ENCODE measurements around the gene MS4A6A. TPM values are rescaled to one million over a fixed set of nuclear protein-coding genes. Genes with fewer than 3 reads are reported as not detected.

The MS4A6A gene, protein sequence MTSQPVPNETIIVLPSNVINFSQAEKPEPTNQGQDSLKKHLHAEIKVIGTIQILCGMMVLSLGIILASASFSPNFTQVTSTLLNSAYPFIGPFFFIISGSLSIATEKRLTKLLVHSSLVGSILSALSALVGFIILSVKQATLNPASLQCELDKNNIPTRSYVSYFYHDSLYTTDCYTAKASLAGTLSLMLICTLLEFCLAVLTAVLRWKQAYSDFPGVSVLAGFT
- not detected for total RNA-seq

DNA sequence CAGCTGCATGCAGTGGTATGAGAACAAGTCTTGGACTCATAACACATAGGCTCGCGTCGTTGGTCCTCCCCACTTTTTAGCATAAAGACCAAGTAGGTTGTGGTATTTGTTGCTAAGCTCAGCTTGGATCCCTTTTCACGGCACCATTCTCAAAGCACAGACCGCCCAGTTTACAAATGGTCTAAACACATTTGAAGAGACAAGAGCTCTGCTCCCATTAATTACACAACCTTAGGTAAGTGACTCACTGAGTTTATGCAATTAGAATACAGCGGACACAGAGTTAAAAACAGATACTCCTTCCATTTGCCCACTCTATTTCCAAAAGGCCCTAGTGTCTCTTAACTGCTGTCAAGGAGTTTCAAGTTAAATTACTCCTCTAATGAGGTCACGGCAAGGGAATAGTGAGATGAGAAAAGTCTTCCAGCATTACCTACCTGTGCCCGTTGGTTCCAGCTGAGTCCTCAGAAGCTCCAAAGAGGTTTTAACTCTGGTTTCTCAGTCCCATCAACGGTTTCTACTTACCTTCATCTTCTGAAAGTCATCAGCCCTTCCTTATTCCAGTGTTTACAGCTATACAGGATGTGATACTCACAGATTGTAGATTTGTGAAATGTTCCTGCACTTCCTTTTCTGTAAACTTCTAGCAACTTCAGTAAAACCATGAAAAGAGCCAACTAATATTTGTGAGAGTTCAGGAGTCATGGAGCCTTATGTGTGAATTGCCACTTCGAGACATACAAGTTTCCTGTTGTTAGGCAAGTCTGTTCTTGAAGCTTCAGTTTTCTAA lies at the start of gene MS4A6A:
Gene MS4A6A (minus strand): TSS at position 543 of the 790 bp plus-strand sequence. CDS start 1,356 bp downstream, outside the sequence.
- Mint-ChIP-seq H3K27ac (no peak within 1 kb of the TSS), H3K9me3 (peaks cover 2% of the 10 kb centered on the region), H3K4me1 (ENCODE audit: low read depth) (peaks cover 3% of the 10 kb centered on the region), H3K36me3 (no peaks in the 10 kb centered on the region), H3K4me3 (no peak within 1 kb of the TSS), H3K27me3 (peaks cover 17% of the 10 kb centered on the region)
- no peak for DNase-seq
- POLR2A ChIA-PET: no interaction called here
- intact Hi-C loops (cut with micrococcal nuclease): no loop called here
- CTCF ChIA-PET: interaction anchor here (1.0 to 1.2 kb wide), 3 partner anchors 12 to 17 kb away, joined by 3 to 5 read pairs (median 3); no protein-coding TSS in a partner anchor

DNA sequence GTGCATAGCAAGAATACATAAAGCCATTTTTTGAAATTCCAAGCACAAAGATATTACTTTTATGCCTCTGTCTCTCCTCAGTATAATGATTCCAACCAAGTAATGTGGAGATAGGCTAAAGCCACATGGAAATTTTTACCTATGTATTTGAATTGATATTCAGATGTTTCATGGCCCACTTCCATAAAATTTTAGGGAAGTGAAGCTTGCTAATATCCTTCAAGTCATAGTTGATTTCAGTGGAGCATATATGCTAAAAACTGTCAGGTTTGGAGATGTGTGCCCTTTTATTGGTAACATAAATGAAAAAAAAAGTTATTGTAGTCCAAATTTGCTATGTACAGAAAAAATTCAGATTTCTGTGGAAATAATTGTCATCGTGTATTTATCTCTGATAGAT lies 47.8 kb upstream of the MS4A6A start:
- intact Hi-C loops (cut with micrococcal nuclease): no loop called here
- H3K36me3 Mint-ChIP-seq: no peaks in the 10 kb centered on the region
- H3K27me3 Mint-ChIP-seq: peaks cover 3% of the 10 kb centered on the region
- DNase-seq: no peak
- POLR2A ChIA-PET: no interaction called here
- H3K4me3 Mint-ChIP-seq: no peak overlapping the region
- H3K9me3 Mint-ChIP-seq: no peaks in the 10 kb centered on the region
- CTCF ChIA-PET: interaction anchor here (0.7 kb wide), 1 partner anchor 636 kb away, joined by 4 read pairs; no protein-coding TSS in a partner anchor
- H3K4me1 Mint-ChIP-seq (ENCODE audit: low read depth): no peaks in the 10 kb centered on the region
- H3K27ac Mint-ChIP-seq: no peak overlapping the region

DNA sequence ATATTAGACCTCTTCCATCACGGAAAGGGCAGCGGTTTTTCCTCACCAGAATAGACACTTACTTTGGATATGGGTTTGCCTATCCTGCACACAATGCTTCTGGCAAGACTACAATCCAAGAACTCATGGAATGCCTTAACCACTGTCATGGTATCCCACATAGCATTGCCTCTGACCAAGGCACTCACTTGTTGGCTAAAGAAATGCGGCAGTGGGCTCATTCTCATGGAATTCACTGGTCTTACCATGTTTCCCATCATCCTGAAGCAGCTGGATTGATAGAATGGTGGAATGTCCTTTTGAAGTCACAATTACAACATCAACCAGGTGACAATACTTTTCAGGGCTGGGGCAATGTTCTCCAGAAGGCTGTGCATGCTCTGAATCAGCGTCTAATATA lies 39.3 kb upstream of the MS4A6A start:
- H3K4me3 Mint-ChIP-seq: no peak overlapping the region
- no peaks in the 10 kb centered on the region for H3K36me3 Mint-ChIP-seq
- H3K4me1 Mint-ChIP-seq (ENCODE audit: low read depth): no peaks in the 10 kb centered on the region
- DNase-seq: no peak
- H3K9me3 Mint-ChIP-seq: no peaks in the 10 kb centered on the region
- H3K27ac Mint-ChIP-seq: no peak overlapping the region
- peaks cover 11% of the 10 kb centered on the region for H3K27me3 Mint-ChIP-seq
- ChIA-PET CTCF (no interaction called here), POLR2A (no interaction called here)
- intact Hi-C loops (cut with micrococcal nuclease): no loop called here

DNA sequence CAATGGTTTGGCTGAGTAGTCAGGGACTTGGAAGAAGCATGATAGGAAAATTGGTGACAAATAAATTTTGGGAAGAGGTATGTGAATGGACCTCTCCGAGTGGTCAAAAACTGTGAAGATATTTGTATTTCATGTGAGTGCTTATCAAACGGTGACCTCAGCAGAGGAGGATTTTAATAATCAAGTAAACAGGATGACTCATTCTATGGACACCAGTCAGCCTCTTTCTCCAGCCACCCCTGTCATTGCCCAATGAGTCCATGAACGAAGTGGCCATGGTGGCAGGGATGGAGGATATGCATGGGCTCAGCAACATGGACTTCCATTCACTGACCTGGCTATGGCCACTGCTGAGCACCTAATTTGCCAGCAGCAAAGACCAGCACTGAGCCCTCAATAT lies 38.8 kb upstream of the MS4A6A start:
- Mint-ChIP-seq H3K27ac (no peak overlapping the region), H3K9me3 (no peaks in the 10 kb centered on the region), H3K4me1 (ENCODE audit: low read depth) (no peaks in the 10 kb centered on the region), H3K27me3 (peaks cover 12% of the 10 kb centered on the region), H3K4me3 (no peak overlapping the region), H3K36me3 (no peaks in the 10 kb centered on the region)
- intact Hi-C loops (cut with micrococcal nuclease): no loop called here
- POLR2A ChIA-PET: no interaction called here
- no peak for DNase-seq
- CTCF ChIA-PET: no interaction called here

DNA sequence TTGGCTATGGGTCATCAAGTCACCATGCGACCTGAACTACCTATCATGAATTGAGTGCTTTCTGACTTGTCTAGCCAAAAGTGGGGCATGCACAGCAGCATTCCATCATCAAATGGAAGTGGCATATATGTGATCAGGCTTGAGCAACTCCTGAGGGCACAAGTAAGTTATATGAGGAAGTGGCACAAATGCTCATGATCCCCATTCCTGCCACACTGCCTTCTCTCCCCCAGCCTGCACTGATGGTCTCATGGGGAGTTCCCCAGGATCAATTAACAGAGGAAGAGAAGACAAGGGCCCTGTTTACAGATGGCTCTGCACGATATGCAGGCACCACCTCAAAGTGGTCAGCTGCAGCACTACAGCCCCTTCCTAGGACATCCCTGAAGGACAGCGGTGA lies 38.3 kb upstream of the MS4A6A start:
- no peak overlapping the region for H3K27ac Mint-ChIP-seq
- no peak overlapping the region for H3K4me3 Mint-ChIP-seq
- peaks cover 15% of the 10 kb centered on the region for H3K27me3 Mint-ChIP-seq
- ChIA-PET POLR2A (no interaction called here), CTCF (no interaction called here)
- no peaks in the 10 kb centered on the region for H3K9me3 Mint-ChIP-seq
- H3K36me3 Mint-ChIP-seq: no peaks in the 10 kb centered on the region
- intact Hi-C loops (cut with micrococcal nuclease): no loop called here
- no peaks in the 10 kb centered on the region for H3K4me1 Mint-ChIP-seq (ENCODE audit: low read depth)
- no peak for DNase-seq

DNA sequence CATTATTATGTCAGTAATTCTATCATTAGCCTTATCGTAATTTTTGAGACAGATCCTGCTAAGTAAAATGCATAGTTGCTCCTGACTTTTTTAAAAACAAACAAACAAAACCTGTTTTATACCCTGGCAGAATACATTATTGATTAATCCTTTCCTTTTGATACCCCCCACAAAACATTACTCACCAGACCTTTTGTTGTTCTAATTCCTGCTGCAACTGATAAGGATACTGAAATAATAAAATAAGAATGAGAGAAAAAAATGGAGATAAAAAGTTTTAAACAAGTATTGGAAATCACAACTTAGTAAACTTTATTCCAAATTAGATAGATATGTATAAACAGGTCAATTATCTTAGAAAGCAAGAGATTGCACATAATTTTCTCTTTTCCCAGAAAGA lies 31.5 kb upstream of the MS4A6A start:
- Mint-ChIP-seq H3K9me3 (no peaks in the 10 kb centered on the region), H3K4me3 (no peak overlapping the region), H3K27me3 (peaks cover 18% of the 10 kb centered on the region), H3K4me1 (ENCODE audit: low read depth) (no peaks in the 10 kb centered on the region), H3K36me3 (no peaks in the 10 kb centered on the region), H3K27ac (no peak overlapping the region)
- DNase-seq: no peak
- CTCF ChIA-PET: no interaction called here
- POLR2A ChIA-PET: interaction anchor here (0.6 kb wide), 1 partner anchor 564 kb away, joined by 3 read pairs; no protein-coding TSS in a partner anchor
- intact Hi-C loops (cut with micrococcal nuclease): no loop called here

DNA sequence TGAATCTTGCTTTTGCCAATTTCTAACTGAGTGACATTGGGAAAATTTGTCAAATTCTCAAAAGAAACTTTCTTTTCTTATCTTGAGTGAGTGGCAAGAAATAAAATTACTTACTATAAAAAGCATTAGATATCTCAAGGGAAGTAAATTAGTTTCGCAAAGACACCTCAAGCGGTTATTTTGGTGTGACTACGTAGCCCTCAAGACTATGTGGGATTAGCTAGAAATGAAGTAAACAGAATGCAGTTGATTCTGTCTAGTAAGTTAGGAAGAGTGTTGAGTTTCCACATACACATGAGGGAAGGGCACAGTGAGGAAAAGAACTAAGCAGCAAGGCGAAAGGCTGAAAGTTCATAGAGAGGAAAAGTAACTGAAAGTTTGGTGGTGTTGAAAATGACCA lies 28.3 kb upstream of the MS4A6A start:
- Mint-ChIP-seq H3K36me3 (no peaks in the 10 kb centered on the region), H3K4me3 (no peak overlapping the region), H3K27ac (no peak overlapping the region), H3K9me3 (no peaks in the 10 kb centered on the region), H3K4me1 (ENCODE audit: low read depth) (peaks cover 7% of the 10 kb centered on the region), H3K27me3 (peaks cover 30% of the 10 kb centered on the region)
- no peak for DNase-seq
- intact Hi-C loops (cut with micrococcal nuclease): no loop called here
- CTCF ChIA-PET: interaction anchor here (1.4 kb wide), 1 partner anchor 152 kb away, joined by 4 read pairs; no protein-coding TSS in a partner anchor
- POLR2A ChIA-PET: no interaction called here

DNA sequence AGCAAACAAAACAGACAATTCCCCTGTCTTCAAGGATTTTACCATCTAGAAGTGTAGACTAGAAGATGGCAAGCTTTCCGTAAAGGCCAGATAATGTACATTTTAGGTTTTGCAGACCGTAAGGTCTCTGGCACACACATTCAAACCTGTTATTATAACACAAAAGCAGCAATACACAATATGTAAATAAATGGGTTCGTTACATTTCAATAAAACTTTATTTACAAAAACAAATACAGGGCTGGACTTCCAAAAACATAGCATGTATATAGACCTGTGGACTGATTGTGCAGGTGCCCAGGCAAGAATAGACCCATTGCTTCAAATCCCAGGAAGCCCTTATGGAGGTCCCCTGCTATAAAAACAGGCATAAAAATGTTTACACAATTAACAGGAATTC lies 27.1 kb upstream of the MS4A6A start:
- DNase-seq: no peak
- intact Hi-C loops (cut with micrococcal nuclease): no loop called here
- ChIA-PET CTCF (interaction anchor here (1.4 kb wide), 1 partner anchor 153 kb away, joined by 4 read pairs; no protein-coding TSS in a partner anchor), POLR2A (no interaction called here)
- Mint-ChIP-seq H3K4me3 (no peak overlapping the region), H3K4me1 (ENCODE audit: low read depth) (peaks cover 9% of the 10 kb centered on the region), H3K36me3 (no peaks in the 10 kb centered on the region), H3K27me3 (peaks cover 30% of the 10 kb centered on the region), H3K9me3 (no peaks in the 10 kb centered on the region), H3K27ac (no peak overlapping the region)

DNA sequence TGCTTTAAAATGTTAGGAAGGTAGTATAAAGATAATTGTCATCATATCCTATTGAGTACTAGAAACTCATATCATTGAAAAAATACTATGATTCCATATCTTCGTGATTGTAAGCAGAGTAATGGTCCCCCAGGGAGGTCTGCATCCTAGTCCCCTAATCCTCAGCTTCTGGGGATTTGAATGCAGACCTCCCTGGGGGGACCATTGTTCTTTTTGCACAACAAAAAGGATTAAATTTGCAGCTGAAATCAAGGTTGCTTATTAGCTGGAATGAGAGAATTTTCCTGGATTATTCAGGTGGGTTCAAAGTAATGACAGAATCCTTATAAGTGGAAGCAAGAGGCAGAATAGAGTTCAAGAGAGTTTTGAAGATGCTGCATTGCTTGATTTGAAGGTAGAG lies 26.1 kb upstream of the MS4A6A start:
- Mint-ChIP-seq H3K4me3 (no peak overlapping the region), H3K27ac (no peak overlapping the region), H3K36me3 (no peaks in the 10 kb centered on the region), H3K4me1 (ENCODE audit: low read depth) (peaks cover 12% of the 10 kb centered on the region), H3K9me3 (no peaks in the 10 kb centered on the region), H3K27me3 (peaks cover 27% of the 10 kb centered on the region)
- DNase-seq: no peak
- ChIA-PET CTCF (no interaction called here), POLR2A (no interaction called here)
- intact Hi-C loops (cut with micrococcal nuclease): no loop called here

DNA sequence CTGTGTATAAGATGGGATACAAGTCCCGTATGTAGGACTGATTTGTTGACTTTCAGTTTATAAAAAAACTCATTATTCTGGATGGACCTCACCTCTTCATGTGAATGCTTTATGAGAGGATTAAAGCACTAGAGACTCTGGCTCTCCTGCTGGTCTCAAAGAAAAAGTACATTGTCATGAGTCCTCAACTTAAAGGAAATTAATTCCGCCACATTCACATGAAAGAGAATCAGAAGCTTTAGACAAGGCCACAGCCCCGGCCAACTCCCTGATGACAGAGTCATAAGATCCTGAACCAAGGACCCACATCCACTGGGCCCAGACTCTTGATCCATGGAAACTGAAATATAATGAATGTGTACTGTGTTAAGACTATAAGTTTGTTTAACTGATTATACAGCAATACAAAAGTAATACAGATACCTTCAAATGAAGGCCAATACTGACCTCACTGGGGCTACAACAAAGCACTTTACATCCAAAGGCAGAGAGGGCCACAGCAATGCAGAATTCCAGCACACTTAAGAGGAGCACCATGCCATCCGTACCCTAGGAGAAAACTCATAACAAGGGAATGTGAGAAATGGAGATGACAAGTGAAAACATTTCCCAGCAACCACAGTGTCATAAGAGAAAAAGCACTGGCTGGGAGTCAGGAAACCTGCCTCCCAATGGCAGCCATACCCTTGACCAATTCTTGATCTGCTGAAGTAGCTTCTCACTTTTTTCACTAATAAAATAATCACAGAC lies 25.4 kb upstream of the MS4A6A start:
- ChIA-PET POLR2A (no interaction called here), CTCF (no interaction called here)
- intact Hi-C loops (cut with micrococcal nuclease): no loop called here
- no peaks in the 10 kb centered on the region for H3K36me3 Mint-ChIP-seq
- H3K27me3 Mint-ChIP-seq: peaks cover 28% of the 10 kb centered on the region
- DNase-seq: no peak
- H3K9me3 Mint-ChIP-seq: no peaks in the 10 kb centered on the region
- H3K4me1 Mint-ChIP-seq (ENCODE audit: low read depth): peaks cover 12% of the 10 kb centered on the region
- no peak overlapping the region for H3K27ac Mint-ChIP-seq
- no peak overlapping the region for H3K4me3 Mint-ChIP-seq

DNA sequence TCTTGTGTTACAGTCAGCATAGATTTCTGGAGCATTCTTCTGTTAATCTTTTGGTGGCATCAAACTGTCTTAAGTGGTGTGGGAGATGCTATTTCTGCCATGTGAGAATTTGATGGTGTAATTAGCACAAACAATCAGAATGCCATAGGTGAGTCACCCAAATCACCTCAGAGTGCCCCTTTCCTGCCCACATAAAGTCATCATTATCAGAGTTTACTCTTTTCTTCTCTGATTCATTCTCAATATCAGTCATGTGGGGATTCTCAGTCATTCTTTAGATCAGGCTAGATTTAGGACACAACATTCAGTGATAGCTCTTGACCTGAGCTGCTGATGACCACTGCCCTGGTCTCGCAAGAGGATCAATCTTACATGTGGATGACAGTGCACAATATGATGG lies 23.7 kb upstream of the MS4A6A start:
- peaks cover 6% of the 10 kb centered on the region for H3K9me3 Mint-ChIP-seq
- H3K4me3 Mint-ChIP-seq: no peak overlapping the region
- H3K27me3 Mint-ChIP-seq: peaks cover 31% of the 10 kb centered on the region
- H3K36me3 Mint-ChIP-seq: no peaks in the 10 kb centered on the region
- CTCF ChIA-PET: no interaction called here
- peak; percentile 10 for DNase-seq
- no peak overlapping the region for H3K27ac Mint-ChIP-seq
- intact Hi-C loops (cut with micrococcal nuclease): no loop called here
- H3K4me1 Mint-ChIP-seq (ENCODE audit: low read depth): peaks cover 12% of the 10 kb centered on the region
- POLR2A ChIA-PET: no interaction called here

DNA sequence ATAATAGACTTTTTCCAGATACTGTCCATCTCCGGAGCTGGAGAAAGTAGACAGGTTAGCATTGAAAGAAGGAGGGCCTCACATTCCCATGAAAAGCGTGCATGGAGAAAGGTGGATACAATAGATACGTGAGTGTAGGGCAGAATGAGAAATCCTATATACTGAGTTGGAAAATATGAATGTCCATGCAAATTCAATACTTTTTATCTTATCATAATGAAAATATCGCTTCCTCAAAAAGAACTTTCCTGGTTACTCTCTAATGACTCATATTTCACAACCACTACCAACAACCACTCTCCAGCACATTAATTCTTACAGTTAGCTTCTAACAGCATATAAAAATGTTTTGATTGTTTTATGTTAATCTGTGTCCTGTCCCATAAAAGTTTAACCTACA lies 22.0 kb upstream of the MS4A6A start:
- Mint-ChIP-seq H3K9me3 (peaks cover 6% of the 10 kb centered on the region), H3K27me3 (peaks cover 27% of the 10 kb centered on the region), H3K36me3 (no peaks in the 10 kb centered on the region), H3K27ac (no peak overlapping the region), H3K4me1 (ENCODE audit: low read depth) (peaks cover 12% of the 10 kb centered on the region), H3K4me3 (no peak overlapping the region)
- CTCF ChIA-PET: no interaction called here
- intact Hi-C loops (cut with micrococcal nuclease): no loop called here
- POLR2A ChIA-PET: no interaction called here
- no peak for DNase-seq
